Measurements from ENCODE around the gene PIAS4. TPM values are rescaled to one million over a fixed set of nuclear protein-coding genes. Genes with fewer than 3 reads are reported as not detected.

PIAS4 gene
- total and polyA plus RNA-seq, 8 donors: 20.9 to 29.9 (median 24.2) TPM

GRCh38 chr19:4046946-4047683 lies 39.6 kb downstream of the PIAS4 start:
- Histone ChIP-seq H3K27ac (no peak overlapping the region), H3K36me3 (peaks cover 0 to 74% of the 10 kb centered on the region in 2 donors), H3K9me3 (no peaks in the 10 kb centered on the region), H3K27me3 (no peaks in the 10 kb centered on the region), H3K4me1 (peaks cover under 1 to 38% of the 10 kb centered on the region in 2 donors), H3K4me3 (no peak overlapping the region)
- no peak for DNase-seq
- intact Hi-C loops (cut with DNase I): no loop called here
- ATAC-seq: no peak
- TF ChIP-seq CTCF (IDR thresholded peaks at IDR 0.05): no peak

- ATAC-seq (no peak), DNase-seq (peak in 1 of 4 donors; percentile 77)
- Histone ChIP-seq H3K4me1 (peaks cover 7 to 42% of the 10 kb centered on the region in 2 donors), H3K27me3 (no peaks in the 10 kb centered on the region), H3K4me3 (no peak overlapping the region), H3K27ac (no peak overlapping the region), H3K9me3 (no peaks in the 10 kb centered on the region), H3K36me3 (peaks cover 0 to 91% of the 10 kb centered on the region in 2 donors)
- intact Hi-C loops (cut with DNase I): no loop called here
- no peak for TF ChIP-seq CTCF (IDR thresholded peaks at IDR 0.05)
Observed at GRCh38 chr19:4049432-4049831, 41.9 kb downstream of the PIAS4 start.

- intact Hi-C loops (cut with DNase I): no loop called here
- ATAC-seq (peak; percentile 31), DNase-seq (peak in 2 of 4 donors; percentile 66 to 88)
- H3K4me1 ChIP-seq: peaks cover 7 to 50% of the 10 kb centered on the region in 2 donors
- H3K4me3 ChIP-seq: peak overlapping the region in 1 of 2 donors; percentile 17
- H3K36me3 ChIP-seq: peaks cover 0 to 83% of the 10 kb centered on the region in 2 donors
- no peaks in the 10 kb centered on the region for H3K9me3 ChIP-seq
- H3K27me3 ChIP-seq: no peaks in the 10 kb centered on the region
- H3K27ac ChIP-seq: peak overlapping the region in 1 of 2 donors; percentile 80
- TF ChIP-seq CTCF (IDR thresholded peaks at IDR 0.05): no peak
Observed at GRCh38 chr19:4051175-4052101, 43.9 kb downstream of the PIAS4 start.

- Histone ChIP-seq H3K4me3 (peak overlapping the region in 1 of 2 donors; percentile 17), H3K27me3 (no peaks in the 10 kb centered on the region), H3K36me3 (peaks cover 0 to 74% of the 10 kb centered on the region in 2 donors), H3K4me1 (peaks cover 7 to 58% of the 10 kb centered on the region in 2 donors), H3K27ac (peak overlapping the region in 1 of 2 donors; percentile 80), H3K9me3 (no peaks in the 10 kb centered on the region)
- intact Hi-C loops (cut with DNase I): no loop called here
- ATAC-seq (peak; percentile 56), DNase-seq (peak in 1 of 4 donors; percentile 86)
- TF ChIP-seq CTCF (IDR thresholded peaks at IDR 0.05): no peak
Observed at GRCh38 chr19:4052114-4052992, 44.8 kb downstream of the PIAS4 start.
